Heart left ventricle (tissue), 13 donors: ENCODE measurements around the gene FGB.

ENCODE experiments used
- POLR2A ChIP-seq, 2 donors: fragments of 450-650 bp; IDR thresholded peaks; one replicate each; pipeline ENCODE4 v1.6.1; 2017; ENCODE audit warnings: antibody characterized with exemption in 2 of 2, mild to moderate bottlenecking in 2 of 2, moderate library complexity in 2 of 2
- TF ChIP-seq, protein P1 (sequence below), 12 donors: fragments of 200-600 bp; sonication (generic) in 4 of 12; IDR thresholded peaks; one replicate each; pipeline versions ENCODE4 v1.5.0 to v1.8.0; 2018 to 2022; ENCODE audit warnings: antibody characterized with exemption in 12 of 12, mild to moderate bottlenecking in 5 of 12
- donor health status: ischemic (EF 13 %, LVEDD 7.1; RV severe dilation, severe dysfunction).
- donor health status: DM: no; HTN: yes; CAD: no.
- donor health status: DM: no; HTN: no; CAD: no.
- donor health status: ischemic (EF 25% LVEDD 6.9; RV normal size, moderate dysfunction).
- donor health status: ischemic (EF 25% LVEDD 5.7; RV mildly dilated, moderate dysfunction).
- donor health status: ischemic (EF 35%, LVEDD 5.7; RV mildly dilated, moderate dysfunction).
- donor health status: nonischemic (EF 11% LVEDD 7.7; RV severe dilation, severe dysfunction).
- donor health status: DM: yes; HTN: yes; CAD: no.
- donor health status: PGD.
- donor health status: ischemic (EF 29% LVEDD 5.4; RV normal size, mild dysfunction).
- donor health status: nonischemic (EF 23%, LVEDD 6.1; RV moderate dilation, normal function).

DNA sequence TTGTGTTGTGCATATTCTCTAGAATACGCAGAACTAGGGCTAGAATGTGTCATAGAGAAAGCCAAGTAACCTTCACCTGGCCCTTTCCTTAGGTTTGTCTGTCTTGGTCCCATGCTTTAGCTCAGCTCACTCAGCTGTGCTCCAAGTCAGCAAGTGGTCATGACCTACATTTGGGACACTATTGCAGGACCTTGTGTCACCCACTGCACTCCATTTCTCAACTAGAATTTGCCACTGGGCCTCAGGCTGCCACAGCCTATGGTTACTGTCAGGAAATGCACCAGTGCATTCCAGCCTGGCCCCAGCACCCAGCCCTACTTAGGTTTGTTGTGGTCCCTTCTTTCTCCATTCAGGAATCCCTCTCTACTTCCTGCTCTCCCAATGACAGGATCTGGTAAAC is 57.3 kb downstream of the FGB start:
- TF ChIP-seq, protein P1, sequence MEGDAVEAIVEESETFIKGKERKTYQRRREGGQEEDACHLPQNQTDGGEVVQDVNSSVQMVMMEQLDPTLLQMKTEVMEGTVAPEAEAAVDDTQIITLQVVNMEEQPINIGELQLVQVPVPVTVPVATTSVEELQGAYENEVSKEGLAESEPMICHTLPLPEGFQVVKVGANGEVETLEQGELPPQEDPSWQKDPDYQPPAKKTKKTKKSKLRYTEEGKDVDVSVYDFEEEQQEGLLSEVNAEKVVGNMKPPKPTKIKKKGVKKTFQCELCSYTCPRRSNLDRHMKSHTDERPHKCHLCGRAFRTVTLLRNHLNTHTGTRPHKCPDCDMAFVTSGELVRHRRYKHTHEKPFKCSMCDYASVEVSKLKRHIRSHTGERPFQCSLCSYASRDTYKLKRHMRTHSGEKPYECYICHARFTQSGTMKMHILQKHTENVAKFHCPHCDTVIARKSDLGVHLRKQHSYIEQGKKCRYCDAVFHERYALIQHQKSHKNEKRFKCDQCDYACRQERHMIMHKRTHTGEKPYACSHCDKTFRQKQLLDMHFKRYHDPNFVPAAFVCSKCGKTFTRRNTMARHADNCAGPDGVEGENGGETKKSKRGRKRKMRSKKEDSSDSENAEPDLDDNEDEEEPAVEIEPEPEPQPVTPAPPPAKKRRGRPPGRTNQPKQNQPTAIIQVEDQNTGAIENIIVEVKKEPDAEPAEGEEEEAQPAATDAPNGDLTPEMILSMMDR (IDR thresholded peaks at IDR 0.05), result no peak
- no peak for TF ChIP-seq POLR2A (IDR thresholded peaks at IDR 0.05)
